Natural killer cell (primary cell): ENCODE measurements around the gene ALDH1B1. TPM values are rescaled to one million over a fixed set of nuclear protein-coding genes. Genes with fewer than 3 reads are reported as not detected.

Source experiments
- ATAC-seq, 3 donors: fragments of 150-1000 bp in 2 of 3; fragments of 200-7000 bp in 1 of 3; cut with Tn5 transposase; 1 replicate in 1 of 3; 2 replicates in 2 of 3; pipeline ENCODE4 v1.10.0; 2021; ENCODE audit warnings: mild to moderate bottlenecking in 2 of 3, moderate library complexity in 2 of 3
- DNase-seq, 2 donors: peaks; one replicate each; pipeline versions ENCODE4 v3.0.0 to v3.0.0-alpha.2; 2013 to 2021; ENCODE audit warnings: mixed read lengths in 1 of 2
- H3K27ac ChIP-seq: one replicate; pipeline ENCODE4 v1.5.1; 2013; ENCODE audit warnings: mild to moderate bottlenecking, low read length
- H3K27me3 ChIP-seq: one replicate; pipeline ENCODE4 v1.6.1; 2013; ENCODE audit warnings: low read length; ENCODE audit not compliant: control insufficient read depth, insufficient read depth
- H3K36me3 ChIP-seq: one replicate; pipeline ENCODE4 v1.6.1; 2013; ENCODE audit warnings: low read length; ENCODE audit not compliant: control insufficient read depth, insufficient read depth
- H3K4me1 ChIP-seq: one replicate; pipeline ENCODE4 v1.6.1; 2013; ENCODE audit warnings: low read length; ENCODE audit not compliant: control insufficient read depth, insufficient read depth
- H3K4me3 ChIP-seq: one replicate; pipeline ENCODE4 v1.5.1; 2013; ENCODE audit warnings: low read length
- H3K9me3 ChIP-seq: one replicate; pipeline ENCODE4 v1.6.1; 2013; ENCODE audit warnings: low read length; ENCODE audit not compliant: control insufficient read depth, insufficient read depth
- H3K27ac Mint-ChIP-seq, 2 donors: one replicate each; pipeline ENCODE4 v1.8.0; 2022; ENCODE audit warnings: mild to moderate bottlenecking in 2 of 2, mixed read lengths in 2 of 2, moderate library complexity in 1 of 2
- H3K27me3 Mint-ChIP-seq, 2 donors: one replicate each; pipeline ENCODE4 v1.8.0; 2022; ENCODE audit warnings: low read depth in 2 of 2, mixed read lengths in 2 of 2
- H3K36me3 Mint-ChIP-seq: one replicate; pipeline ENCODE4 v1.8.0; 2022; ENCODE audit warnings: mixed read lengths
- H3K4me1 Mint-ChIP-seq, 2 donors: one replicate each; pipeline ENCODE4 v1.8.0; 2022; ENCODE audit warnings: mixed read lengths in 2 of 2
- H3K4me3 Mint-ChIP-seq: one replicate; pipeline ENCODE4 v1.8.0; 2022; ENCODE audit warnings: mild to moderate bottlenecking, moderate library complexity, mixed read lengths
- H3K9me3 Mint-ChIP-seq, 2 donors: one replicate each; pipeline ENCODE4 v1.8.0; 2022; ENCODE audit warnings: mixed read lengths in 2 of 2
- CTCF ChIP-seq: fragments of 200-600 bp; IDR thresholded peaks from one replicate; pipeline ENCODE4 v1.8.0; 2022; ENCODE audit warnings: antibody characterized with exemption
- WGBS: methylation state at CpG from one replicate; pipeline ENCODE4 v1.1.7; 2013; ENCODE audit warnings: missing lambda C conversion rate; ENCODE audit not compliant: insufficient coverage; 5-methylcytosine and 5-hydroxymethylcytosine counted together
- intact Hi-C: fragments of 100-400 bp; cut with micrococcal nuclease; formaldehyde crosslinking; loops from one replicate; pipeline ENCODE4 v1.14.2; 2022
- total RNA-seq, 4 donors: library from RNA; stranded (reverse); fragments of 120-200 nt in 1 of 4; gene quantifications; one replicate each; pipeline versions ENCODE4 v1.2.3 to v1.2.4, GENCODE V29; 2013 to 2022

ALDH1B1 gene
- total RNA-seq, 3 donors from 2014 or later (not counting 1 experiment from before 2014, with no cell fraction given): 2.5 to 5.3 (median 3.5) TPM

GRCh38 chr9:38385896-38386295 is 6.6 kb upstream of the ALDH1B1 start:
- ATAC-seq: no peak
- Mint-ChIP-seq H3K4me3 (no peak overlapping the region), H3K4me1 (no peaks in the 10 kb centered on the region), H3K9me3 (no peaks in the 10 kb centered on the region), H3K27me3 (peaks cover 17 to 33% of the 10 kb centered on the region in 2 donors), H3K36me3 (no peaks in the 10 kb centered on the region), H3K27ac (no peak overlapping the region)
- no peaks in the 10 kb centered on the region for H3K9me3 ChIP-seq
- H3K4me1 ChIP-seq: no peaks in the 10 kb centered on the region
- no peaks in the 10 kb centered on the region for H3K36me3 ChIP-seq
- 90% methylated on average over 3 of the region's 3 CpGs for WGBS
- H3K27ac ChIP-seq: no peak overlapping the region
- H3K27me3 ChIP-seq: no peaks in the 10 kb centered on the region
- DNase-seq: no peak
- intact Hi-C loops: no loop called here
- no peak for TF ChIP-seq CTCF
- no peak overlapping the region for H3K4me3 ChIP-seq

GRCh38 chr9:38386319-38386895 is 6.1 kb upstream of the ALDH1B1 start:
- no peaks in the 10 kb centered on the region for H3K36me3 ChIP-seq
- H3K27me3 ChIP-seq: no peaks in the 10 kb centered on the region
- TF ChIP-seq CTCF: no peak
- 93% methylated on average over 4 of the region's 4 CpGs for WGBS
- Mint-ChIP-seq H3K4me1 (no peaks in the 10 kb centered on the region), H3K27me3 (peaks cover 21 to 38% of the 10 kb centered on the region in 2 donors), H3K4me3 (no peak overlapping the region), H3K9me3 (no peaks in the 10 kb centered on the region), H3K36me3 (no peaks in the 10 kb centered on the region), H3K27ac (no peak overlapping the region)
- H3K4me1 ChIP-seq: no peaks in the 10 kb centered on the region
- intact Hi-C loops: no loop called here
- no peak overlapping the region for H3K27ac ChIP-seq
- H3K4me3 ChIP-seq: no peak overlapping the region
- no peaks in the 10 kb centered on the region for H3K9me3 ChIP-seq
- DNase-seq: no peak
- ATAC-seq: no peak

GRCh38 chr9:38387066-38387465 is 5.4 kb upstream of the ALDH1B1 start:
- no peak for TF ChIP-seq CTCF
- H3K27ac ChIP-seq: no peak overlapping the region
- Mint-ChIP-seq H3K36me3 (no peaks in the 10 kb centered on the region), H3K4me1 (peaks cover 3% of the 10 kb centered on the region in 2 donors), H3K4me3 (no peak overlapping the region), H3K27me3 (peaks cover 21 to 39% of the 10 kb centered on the region in 2 donors), H3K27ac (no peak overlapping the region), H3K9me3 (no peaks in the 10 kb centered on the region)
- no peaks in the 10 kb centered on the region for H3K27me3 ChIP-seq
- no peak overlapping the region for H3K4me3 ChIP-seq
- no peaks in the 10 kb centered on the region for H3K36me3 ChIP-seq
- ATAC-seq (no peak), DNase-seq (no peak)
- 92% methylated on average over 1 of the region's 1 CpG for WGBS
- no peaks in the 10 kb centered on the region for H3K9me3 ChIP-seq
- H3K4me1 ChIP-seq: peaks cover under 1% of the 10 kb centered on the region
- intact Hi-C loops: no loop called here

- no peak for ATAC-seq
- no peaks in the 10 kb centered on the region for H3K9me3 ChIP-seq
- peaks cover 3% of the 10 kb centered on the region for H3K4me1 ChIP-seq
- H3K36me3 ChIP-seq: no peaks in the 10 kb centered on the region
- no peak for DNase-seq
- Mint-ChIP-seq H3K4me3 (no peak overlapping the region), H3K36me3 (no peaks in the 10 kb centered on the region), H3K9me3 (no peaks in the 10 kb centered on the region), H3K27me3 (peaks cover 21 to 39% of the 10 kb centered on the region in 2 donors), H3K27ac (no peak overlapping the region), H3K4me1 (peaks cover 6 to 7% of the 10 kb centered on the region in 2 donors)
- H3K4me3 ChIP-seq: no peak overlapping the region
- WGBS: 94% methylated on average over 3 of the region's 4 CpGs
- no peak for TF ChIP-seq CTCF
- H3K27ac ChIP-seq: no peak overlapping the region
- H3K27me3 ChIP-seq: no peaks in the 10 kb centered on the region
- intact Hi-C loops: no loop called here
Observed at GRCh38 chr9:38387751-38388150, 4.8 kb upstream of the ALDH1B1 start.
